Dedifferentiated amniotic fluid mesenchymal stem cell (primary cell): ENCODE results near the gene ITPR2.
"Not testable (repeated sequence)": the region's sequence is repeated elsewhere in the genome, so short reads cannot be mapped to it uniquely, and the experiment has no call there.

Source experiments
- DNase-seq: peaks from one replicate; pipeline ENCODE4 v3.0.0-alpha.2; 2016; ENCODE audit errors: extremely low spot score

The ITPR2 gene

GRCh38 chr12:26786865-26787514 lies 46.0 kb downstream of the ITPR2 start:
- DNase-seq = peak; percentile 39

GRCh38 chr12:26786491-26786864 lies 46.5 kb downstream of the ITPR2 start:
- no peak for DNase-seq

- not testable (repeated sequence) for DNase-seq
Measured at GRCh38 chr12:26783816-26784379, 49.1 kb downstream of the ITPR2 start.

GRCh38 chr12:26783131-26783526 lies 49.9 kb downstream of the ITPR2 start:
- no peak for DNase-seq

- no peak for DNase-seq
Measured at GRCh38 chr12:26782372-26783130, 50.4 kb downstream of the ITPR2 start.

GRCh38 chr12:26780656-26781055 lies 52.3 kb downstream of the ITPR2 start:
- DNase-seq = not testable (repeated sequence)

- not testable (repeated sequence) for DNase-seq
Measured at GRCh38 chr12:26778173-26778775, 54.7 kb downstream of the ITPR2 start.

- DNase-seq = no peak
Measured at GRCh38 chr12:26777236-26777635, 55.8 kb downstream of the ITPR2 start.

- not testable (repeated sequence) for DNase-seq
Measured at GRCh38 chr12:26775991-26776390, 57.0 kb downstream of the ITPR2 start.

- no peak for DNase-seq
Measured at GRCh38 chr12:26773313-26774104, 59.5 kb downstream of the ITPR2 start.

- DNase-seq = no peak
Measured at GRCh38 chr12:26771861-26772260, 61.1 kb downstream of the ITPR2 start.

- no peak for DNase-seq
Measured at GRCh38 chr12:26770239-26771070, 62.5 kb downstream of the ITPR2 start.

GRCh38 chr12:26769611-26770010 lies 63.4 kb downstream of the ITPR2 start:
- no peak for DNase-seq

- DNase-seq = no peak
Measured at GRCh38 chr12:26768611-26769603, 64.1 kb downstream of the ITPR2 start.

GRCh38 chr12:26767865-26768264 lies 65.1 kb downstream of the ITPR2 start:
- no peak for DNase-seq

GRCh38 chr12:26767116-26767515 lies 65.9 kb downstream of the ITPR2 start:
- DNase-seq = no peak

GRCh38 chr12:26762186-26762585 lies 70.8 kb downstream of the ITPR2 start:
- no peak for DNase-seq

- no peak for DNase-seq
Measured at GRCh38 chr12:26761775-26762174, 71.2 kb downstream of the ITPR2 start.

- no peak for DNase-seq
Measured at GRCh38 chr12:26760657-26761293, 72.2 kb downstream of the ITPR2 start.
